ENCODE data around the gene BRWD1. TPM values are rescaled to one million over a fixed set of nuclear protein-coding genes. Genes with fewer than 3 reads are reported as not detected.

Gene BRWD1
- total RNA-seq, 1 experiment from 2014 or later: 53.3 TPM

- TF ChIP-seq ZNF532 (CRISPR knock-in tag; IDR thresholded peaks at IDR 0.05; ENCODE audit: borderline replicate concordance): no peak
Measured at GRCh38 chr21:39232861-39233291, 80.6 kb downstream of the BRWD1 start (continued).

GRCh38 chr21:39224930-39225329 lies 88.5 kb downstream of the BRWD1 start:
- POLR2A ChIA-PET: no interaction called here

More at GRCh38 chr21:39224930-39225329, 88.5 kb downstream of the BRWD1 start:
- Mint-ChIP-seq H3K4me1 (no peaks in the 10 kb centered on the region), H3K27ac (no peak overlapping the region), H3K9me3 (no peaks in the 10 kb centered on the region), H3K4me3 (no peak overlapping the region), H3K36me3 (peaks cover 43% of the 10 kb centered on the region), H3K27me3 (ENCODE audit: low read depth) (no peaks in the 10 kb centered on the region)
- ATAC-seq: no peak
- no peak for TF ChIP-seq ZNF138 (CRISPR knock-in tag; conservative IDR thresholded peaks at IDR 0.05)
- TF ChIP-seq CDX4 (CRISPR knock-in tag; IDR thresholded peaks at IDR 0.05; ENCODE audit: borderline replicate concordance): no peak
- TF ChIP-seq RORB (CRISPR knock-in tag; IDR thresholded peaks at IDR 0.05): no peak
- no peak for TF ChIP-seq ARID4B (CRISPR knock-in tag; IDR thresholded peaks at IDR 0.05; ENCODE audit: borderline replicate concordance)
- TF ChIP-seq ZBTB43 (CRISPR knock-in tag; IDR thresholded peaks at IDR 0.05): no peak
- no peak for TF ChIP-seq ZBTB21 (CRISPR knock-in tag; IDR thresholded peaks at IDR 0.05; ENCODE audit: borderline replicate concordance)
- TF ChIP-seq NFYB (CRISPR knock-in tag; conservative IDR thresholded peaks at IDR 0.05; ENCODE audit: low read depth): no peak
- TF ChIP-seq SMAD4 (CRISPR knock-in tag; IDR thresholded peaks at IDR 0.05): no peak
- TF ChIP-seq FOXK1 (CRISPR knock-in tag; IDR thresholded peaks at IDR 0.05): no peak
- no peak for TF ChIP-seq ZNF671 (CRISPR knock-in tag; IDR thresholded peaks at IDR 0.05)
- no peak for TF ChIP-seq ZNF396 (CRISPR knock-in tag; IDR thresholded peaks at IDR 0.05; ENCODE audit: borderline replicate concordance)
- TF ChIP-seq ZNF219 (CRISPR knock-in tag; IDR thresholded peaks at IDR 0.05; ENCODE audit: borderline replicate concordance): no peak
- no peak for TF ChIP-seq JAZF1 (CRISPR knock-in tag; IDR thresholded peaks at IDR 0.05)
- no peak for TF ChIP-seq ATF1 (CRISPR knock-in tag; IDR thresholded peaks at IDR 0.05)
- CTCF ChIA-PET: no interaction called here
- no peak for DNase-seq (ENCODE audit: low spot score)

All from WTC11 (cell line).